ENCODE data around the gene TREX2. TPM values are rescaled to one million over a fixed set of nuclear protein-coding genes. Genes with fewer than 3 reads are reported as not detected.

The TREX2 gene
- total and polyA plus RNA-seq, 2 donors (not counting 1 experiment from before 2014, with no cell fraction given), result 3.3 to 3.8 TPM

DNA sequence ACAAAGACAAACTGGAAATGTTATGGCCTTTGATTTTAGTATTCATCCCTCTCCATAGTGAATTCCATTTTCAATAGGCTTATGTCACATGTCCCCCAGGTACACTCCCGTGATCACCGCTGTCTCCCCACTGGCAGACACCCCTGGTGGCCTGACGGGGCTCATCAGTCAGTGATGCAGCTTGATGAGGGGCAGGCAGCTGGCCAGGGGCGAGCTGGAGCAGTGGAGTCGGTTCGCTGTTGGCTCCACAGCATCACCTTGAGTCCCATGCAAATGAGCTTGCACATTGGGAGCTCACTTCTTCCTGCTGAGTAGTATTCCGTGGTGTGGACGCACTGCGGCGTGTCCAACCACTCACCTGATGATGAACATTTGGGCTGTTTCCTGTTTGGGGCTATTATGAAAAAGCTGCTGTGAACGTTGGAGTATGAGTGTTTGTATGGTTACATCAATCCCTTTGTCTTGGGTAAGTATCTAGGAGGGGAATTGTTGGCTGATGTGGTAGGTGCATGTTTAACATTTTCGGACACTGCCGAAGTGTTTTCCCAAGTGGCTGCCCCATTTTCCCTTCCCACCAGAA is 5.2 kb downstream of the TREX2 start:
- no peaks in the 10 kb centered on the region for H3K9me3 Mint-ChIP-seq (ENCODE audit: insufficient read depth)

DNA sequence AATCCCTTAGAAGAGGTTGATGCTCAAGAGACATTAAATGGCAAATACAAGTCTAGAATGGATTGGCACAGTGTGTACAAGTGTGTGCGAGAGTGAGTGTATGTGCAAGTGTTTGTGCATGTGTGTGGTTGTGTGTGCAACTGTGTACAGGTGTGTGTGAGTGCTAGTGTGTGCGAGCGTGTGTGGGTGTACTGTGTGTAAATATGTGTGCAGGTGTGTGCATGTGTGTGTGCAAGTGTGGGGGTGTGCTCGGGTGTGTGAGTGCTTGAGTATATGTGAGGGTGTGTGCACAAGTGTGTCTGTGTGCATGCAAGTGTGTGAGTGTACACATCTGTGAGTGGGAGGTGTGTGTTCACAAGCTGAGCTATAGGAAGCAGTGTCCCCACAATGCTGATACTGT is 5.9 kb downstream of the TREX2 start:
- Histone ChIP-seq H3K4me1 (ENCODE audit: control insufficient read depth in 2 of 2, insufficient read depth in 2 of 2, low read length in 2 of 2) (no peaks in the 10 kb centered on the region), H4K20me1 (ENCODE audit: control insufficient read depth, insufficient read depth, low read length, poor library complexity, severe bottlenecking) (no peaks in the 10 kb centered on the region), H3K36me3 (replicated peaks in 1 of 2; ENCODE audit: control extremely low read depth in 1 of 2, control insufficient read depth in 1 of 2, extremely low read depth in 1 of 2, insufficient read depth in 2 of 2, low read length in 1 of 2) (no peaks in the 10 kb centered on the region), H3K9me3 (ENCODE audit: control extremely low read depth in 1 of 3, control insufficient read depth in 2 of 3, insufficient read depth in 1 of 3, low read length in 2 of 3) (no peaks in the 10 kb centered on the region), H3K79me2 (ENCODE audit: control insufficient read depth, insufficient read depth, low read length) (no peaks in the 10 kb centered on the region), H2AFZ (ENCODE audit: insufficient read depth, low read depth, low read length, poor library complexity, severe bottlenecking) (no peak overlapping the region), H3K27ac (ENCODE audit: low read length in 2 of 2) (no peak overlapping the region), H3K4me3 (ENCODE audit: control extremely low read depth in 1 of 5, extremely low read depth in 1 of 5, insufficient read depth in 1 of 5, low read depth in 2 of 5, low read length in 4 of 5) (no peak overlapping the region), H3K4me2 (replicated peaks; ENCODE audit: low read depth, low read length, poor library complexity, severe bottlenecking) (no peak overlapping the region), H3K9ac (ENCODE audit: low read length) (no peak overlapping the region), H3K27me3 (replicated peaks in 1 of 4; ENCODE audit: control extremely low read depth in 1 of 4, control insufficient read depth in 3 of 4, insufficient read depth in 4 of 4, low read length in 3 of 4) (no peaks in the 10 kb centered on the region)
- no peak for DNase-seq
- WGBS (ENCODE audit: insufficient coverage), result 100% methylated on average over 3 of the region's 4 CpGs
- H3K27ac Mint-ChIP-seq, result no peak overlapping the region
- ATAC-seq (ENCODE audit: low read depth), result no peak
- CTCF ChIA-PET, result no interaction called here
- TF ChIP-seq, protein P1, sequence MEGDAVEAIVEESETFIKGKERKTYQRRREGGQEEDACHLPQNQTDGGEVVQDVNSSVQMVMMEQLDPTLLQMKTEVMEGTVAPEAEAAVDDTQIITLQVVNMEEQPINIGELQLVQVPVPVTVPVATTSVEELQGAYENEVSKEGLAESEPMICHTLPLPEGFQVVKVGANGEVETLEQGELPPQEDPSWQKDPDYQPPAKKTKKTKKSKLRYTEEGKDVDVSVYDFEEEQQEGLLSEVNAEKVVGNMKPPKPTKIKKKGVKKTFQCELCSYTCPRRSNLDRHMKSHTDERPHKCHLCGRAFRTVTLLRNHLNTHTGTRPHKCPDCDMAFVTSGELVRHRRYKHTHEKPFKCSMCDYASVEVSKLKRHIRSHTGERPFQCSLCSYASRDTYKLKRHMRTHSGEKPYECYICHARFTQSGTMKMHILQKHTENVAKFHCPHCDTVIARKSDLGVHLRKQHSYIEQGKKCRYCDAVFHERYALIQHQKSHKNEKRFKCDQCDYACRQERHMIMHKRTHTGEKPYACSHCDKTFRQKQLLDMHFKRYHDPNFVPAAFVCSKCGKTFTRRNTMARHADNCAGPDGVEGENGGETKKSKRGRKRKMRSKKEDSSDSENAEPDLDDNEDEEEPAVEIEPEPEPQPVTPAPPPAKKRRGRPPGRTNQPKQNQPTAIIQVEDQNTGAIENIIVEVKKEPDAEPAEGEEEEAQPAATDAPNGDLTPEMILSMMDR (IDR thresholded peaks at IDR 0.05), result no peak
- no peak for TF ChIP-seq EZH2 (IDR thresholded peaks at IDR 0.05; ENCODE audit: borderline replicate concordance, insufficient read depth, low read depth, low read length, poor library complexity, severe bottlenecking)
- H3K27me3 Mint-ChIP-seq, result no peaks in the 10 kb centered on the region
- intact Hi-C loops (cut with micrococcal nuclease), result no loop called here
- H3K4me1 Mint-ChIP-seq, result no peaks in the 10 kb centered on the region
- no peaks in the 10 kb centered on the region for H3K9me3 Mint-ChIP-seq (ENCODE audit: insufficient read depth)
- H3K4me3 Mint-ChIP-seq, result no peak overlapping the region
- POLR2A ChIA-PET, result no interaction called here

More for the DNA sequence above, 5.2 kb downstream of the TREX2 start:
- no peak overlapping the region for H3K9ac ChIP-seq (ENCODE audit: low read length)
- no peaks in the 10 kb centered on the region for H3K4me1 ChIP-seq (ENCODE audit: control insufficient read depth in 2 of 2, insufficient read depth in 2 of 2, low read length in 2 of 2)
- POLR2A ChIA-PET, result no interaction called here
- DNase-seq (no peak), ATAC-seq (ENCODE audit: low read depth) (no peak)
- no peaks in the 10 kb centered on the region for H3K4me1 Mint-ChIP-seq
- CTCF ChIA-PET, result interaction anchor here (0.7 kb wide), 1 partner anchor 60 kb away, joined by 3 read pairs; no protein-coding TSS in a partner anchor
- H3K9me3 ChIP-seq (ENCODE audit: control extremely low read depth in 1 of 3, control insufficient read depth in 2 of 3, insufficient read depth in 1 of 3, low read length in 2 of 3), result no peaks in the 10 kb centered on the region
- no peak overlapping the region for H3K4me3 ChIP-seq (ENCODE audit: control extremely low read depth in 1 of 5, extremely low read depth in 1 of 5, insufficient read depth in 1 of 5, low read depth in 2 of 5, low read length in 4 of 5)
- TF ChIP-seq, protein P1 (IDR thresholded peaks at IDR 0.05), result no peak
- no peak for TF ChIP-seq EZH2 (IDR thresholded peaks at IDR 0.05; ENCODE audit: borderline replicate concordance, insufficient read depth, low read depth, low read length, poor library complexity, severe bottlenecking)
- H3K4me2 ChIP-seq (replicated peaks; ENCODE audit: low read depth, low read length, poor library complexity, severe bottlenecking), result no peak overlapping the region
- no peak overlapping the region for H3K27ac ChIP-seq (ENCODE audit: low read length in 2 of 2)
- 83% methylated on average over 5 of the region's 13 CpGs for WGBS (ENCODE audit: insufficient coverage)
- intact Hi-C loops (cut with micrococcal nuclease), result no loop called here
- H3K4me3 Mint-ChIP-seq, result no peak overlapping the region
- H3K27me3 Mint-ChIP-seq, result no peaks in the 10 kb centered on the region
- no peaks in the 10 kb centered on the region for H3K27me3 ChIP-seq (replicated peaks in 1 of 4; ENCODE audit: control extremely low read depth in 1 of 4, control insufficient read depth in 3 of 4, insufficient read depth in 4 of 4, low read length in 3 of 4)
- no peaks in the 10 kb centered on the region for H4K20me1 ChIP-seq (ENCODE audit: control insufficient read depth, insufficient read depth, low read length, poor library complexity, severe bottlenecking)
- H2AFZ ChIP-seq (ENCODE audit: insufficient read depth, low read depth, low read length, poor library complexity, severe bottlenecking), result no peak overlapping the region
- H3K27ac Mint-ChIP-seq, result no peak overlapping the region
- H3K79me2 ChIP-seq (ENCODE audit: control insufficient read depth, insufficient read depth, low read length), result no peaks in the 10 kb centered on the region
- H3K36me3 ChIP-seq (replicated peaks in 1 of 2; ENCODE audit: control extremely low read depth in 1 of 2, control insufficient read depth in 1 of 2, extremely low read depth in 1 of 2, insufficient read depth in 2 of 2, low read length in 1 of 2), result no peaks in the 10 kb centered on the region
